Measurements from ENCODE around the gene TRA2A.

The TRA2A gene

GRCh38 chr7:23476286-23477156 lies 55.3 kb downstream of the TRA2A start:
- Histone ChIP-seq H3K4me1 (ENCODE audit: control insufficient read depth in 2 of 2, insufficient read depth in 2 of 2, low read length in 2 of 2) (peaks cover 4 to 11% of the 10 kb centered on the region in 2 donors), H3K27ac (ENCODE audit: low read depth in 2 of 2, low read length in 2 of 2) (no peak overlapping the region), H3K36me3 (ENCODE audit: control insufficient read depth in 2 of 2, insufficient read depth in 2 of 2, low read length in 2 of 2) (no peaks in the 10 kb centered on the region), H3K9me3 (ENCODE audit: control insufficient read depth in 2 of 2, low read length in 2 of 2) (no peaks in the 10 kb centered on the region), H3K9ac (ENCODE audit: low read depth in 1 of 2, low read length in 2 of 2) (no peak overlapping the region), H3K4me3 (ENCODE audit: low read length in 2 of 2) (no peak overlapping the region), H3K27me3 (ENCODE audit: control insufficient read depth in 2 of 2, insufficient read depth in 2 of 2, low read length in 2 of 2) (peaks cover 49 to 79% of the 10 kb centered on the region in 2 donors)

- H3K9me3 ChIP-seq (ENCODE audit: control insufficient read depth in 2 of 2, low read length in 2 of 2): no peaks in the 10 kb centered on the region
- H3K4me3 ChIP-seq (ENCODE audit: low read length in 2 of 2): no peak overlapping the region
- peaks cover 8 to 14% of the 10 kb centered on the region in 2 donors for H3K4me1 ChIP-seq (ENCODE audit: control insufficient read depth in 2 of 2, insufficient read depth in 2 of 2, low read length in 2 of 2)
- H3K27me3 ChIP-seq (ENCODE audit: control insufficient read depth in 2 of 2, insufficient read depth in 2 of 2, low read length in 2 of 2): peaks cover 54 to 83% of the 10 kb centered on the region in 2 donors
- H3K36me3 ChIP-seq (ENCODE audit: control insufficient read depth in 2 of 2, insufficient read depth in 2 of 2, low read length in 2 of 2): no peaks in the 10 kb centered on the region
- no peak overlapping the region for H3K27ac ChIP-seq (ENCODE audit: low read depth in 2 of 2, low read length in 2 of 2)
- H3K9ac ChIP-seq (ENCODE audit: low read depth in 1 of 2, low read length in 2 of 2): no peak overlapping the region
These were observed 56.3 kb downstream of the TRA2A start for GRCh38 chr7:23475576-23475839.

- peak overlapping the region in 1 of 2 donors; percentile 58 for H3K4me3 ChIP-seq (ENCODE audit: low read length in 2 of 2)
- peaks cover 11 to 19% of the 10 kb centered on the region in 2 donors for H3K4me1 ChIP-seq (ENCODE audit: control insufficient read depth in 2 of 2, insufficient read depth in 2 of 2, low read length in 2 of 2)
- no peaks in the 10 kb centered on the region for H3K9me3 ChIP-seq (ENCODE audit: control insufficient read depth in 2 of 2, low read length in 2 of 2)
- no peaks in the 10 kb centered on the region for H3K36me3 ChIP-seq (ENCODE audit: control insufficient read depth in 2 of 2, insufficient read depth in 2 of 2, low read length in 2 of 2)
- peaks cover 59 to 88% of the 10 kb centered on the region in 2 donors for H3K27me3 ChIP-seq (ENCODE audit: control insufficient read depth in 2 of 2, insufficient read depth in 2 of 2, low read length in 2 of 2)
- H3K27ac ChIP-seq (ENCODE audit: low read depth in 2 of 2, low read length in 2 of 2): no peak overlapping the region
- no peak overlapping the region for H3K9ac ChIP-seq (ENCODE audit: low read depth in 1 of 2, low read length in 2 of 2)
These were observed 56.8 kb downstream of the TRA2A start for GRCh38 chr7:23474829-23475575.

GRCh38 chr7:23474094-23474828 lies 57.5 kb downstream of the TRA2A start:
- H3K36me3 ChIP-seq (ENCODE audit: control insufficient read depth in 2 of 2, insufficient read depth in 2 of 2, low read length in 2 of 2): no peaks in the 10 kb centered on the region
- H3K9ac ChIP-seq (ENCODE audit: low read depth in 1 of 2, low read length in 2 of 2): no peak overlapping the region
- no peaks in the 10 kb centered on the region for H3K9me3 ChIP-seq (ENCODE audit: control insufficient read depth in 2 of 2, low read length in 2 of 2)
- peak overlapping the region; percentile 44 to 60 for H3K4me3 ChIP-seq (ENCODE audit: low read length in 2 of 2)
- H3K4me1 ChIP-seq (ENCODE audit: control insufficient read depth in 2 of 2, insufficient read depth in 2 of 2, low read length in 2 of 2): peaks cover 17 to 19% of the 10 kb centered on the region in 2 donors
- peaks cover 59 to 91% of the 10 kb centered on the region in 2 donors for H3K27me3 ChIP-seq (ENCODE audit: control insufficient read depth in 2 of 2, insufficient read depth in 2 of 2, low read length in 2 of 2)
- H3K27ac ChIP-seq (ENCODE audit: low read depth in 2 of 2, low read length in 2 of 2): no peak overlapping the region

GRCh38 chr7:23473844-23474093 lies 58.0 kb downstream of the TRA2A start:
- H3K27me3 ChIP-seq (ENCODE audit: control insufficient read depth in 2 of 2, insufficient read depth in 2 of 2, low read length in 2 of 2): peaks cover 63 to 92% of the 10 kb centered on the region in 2 donors
- H3K4me3 ChIP-seq (ENCODE audit: low read length in 2 of 2): peak overlapping the region; percentile 44 to 60
- H3K9me3 ChIP-seq (ENCODE audit: control insufficient read depth in 2 of 2, low read length in 2 of 2): no peaks in the 10 kb centered on the region
- peaks cover 22% of the 10 kb centered on the region in 2 donors for H3K4me1 ChIP-seq (ENCODE audit: control insufficient read depth in 2 of 2, insufficient read depth in 2 of 2, low read length in 2 of 2)
- H3K27ac ChIP-seq (ENCODE audit: low read depth in 2 of 2, low read length in 2 of 2): no peak overlapping the region
- no peak overlapping the region for H3K9ac ChIP-seq (ENCODE audit: low read depth in 1 of 2, low read length in 2 of 2)
- no peaks in the 10 kb centered on the region for H3K36me3 ChIP-seq (ENCODE audit: control insufficient read depth in 2 of 2, insufficient read depth in 2 of 2, low read length in 2 of 2)

GRCh38 chr7:23472956-23473843 lies 58.6 kb downstream of the TRA2A start:
- Histone ChIP-seq H3K36me3 (ENCODE audit: control insufficient read depth in 2 of 2, insufficient read depth in 2 of 2, low read length in 2 of 2) (no peaks in the 10 kb centered on the region), H3K27ac (ENCODE audit: low read depth in 2 of 2, low read length in 2 of 2) (no peak overlapping the region), H3K9me3 (ENCODE audit: control insufficient read depth in 2 of 2, low read length in 2 of 2) (no peaks in the 10 kb centered on the region), H3K27me3 (ENCODE audit: control insufficient read depth in 2 of 2, insufficient read depth in 2 of 2, low read length in 2 of 2) (peaks cover 66 to 92% of the 10 kb centered on the region in 2 donors), H3K4me1 (ENCODE audit: control insufficient read depth in 2 of 2, insufficient read depth in 2 of 2, low read length in 2 of 2) (peaks cover 23 to 24% of the 10 kb centered on the region in 2 donors), H3K9ac (ENCODE audit: low read depth in 1 of 2, low read length in 2 of 2) (no peak overlapping the region), H3K4me3 (ENCODE audit: low read length in 2 of 2) (no peak overlapping the region)

GRCh38 chr7:23472556-23472955 lies 59.2 kb downstream of the TRA2A start:
- Histone ChIP-seq H3K9ac (ENCODE audit: low read depth in 1 of 2, low read length in 2 of 2) (no peak overlapping the region), H3K4me1 (ENCODE audit: control insufficient read depth in 2 of 2, insufficient read depth in 2 of 2, low read length in 2 of 2) (peaks cover 28% of the 10 kb centered on the region in 2 donors), H3K27ac (ENCODE audit: low read depth in 2 of 2, low read length in 2 of 2) (no peak overlapping the region), H3K36me3 (ENCODE audit: control insufficient read depth in 2 of 2, insufficient read depth in 2 of 2, low read length in 2 of 2) (no peaks in the 10 kb centered on the region), H3K4me3 (ENCODE audit: low read length in 2 of 2) (no peak overlapping the region), H3K27me3 (ENCODE audit: control insufficient read depth in 2 of 2, insufficient read depth in 2 of 2, low read length in 2 of 2) (peaks cover 68 to 94% of the 10 kb centered on the region in 2 donors), H3K9me3 (ENCODE audit: control insufficient read depth in 2 of 2, low read length in 2 of 2) (no peaks in the 10 kb centered on the region)

- Histone ChIP-seq H3K9me3 (ENCODE audit: control insufficient read depth in 2 of 2, low read length in 2 of 2) (no peaks in the 10 kb centered on the region), H3K9ac (ENCODE audit: low read depth in 1 of 2, low read length in 2 of 2) (no peak overlapping the region), H3K4me1 (ENCODE audit: control insufficient read depth in 2 of 2, insufficient read depth in 2 of 2, low read length in 2 of 2) (peaks cover 28% of the 10 kb centered on the region in 2 donors), H3K4me3 (ENCODE audit: low read length in 2 of 2) (no peak overlapping the region), H3K27me3 (ENCODE audit: control insufficient read depth in 2 of 2, insufficient read depth in 2 of 2, low read length in 2 of 2) (peaks cover 69 to 95% of the 10 kb centered on the region in 2 donors), H3K27ac (ENCODE audit: low read depth in 2 of 2, low read length in 2 of 2) (no peak overlapping the region), H3K36me3 (ENCODE audit: control insufficient read depth in 2 of 2, insufficient read depth in 2 of 2, low read length in 2 of 2) (no peaks in the 10 kb centered on the region)
These were observed 59.7 kb downstream of the TRA2A start for GRCh38 chr7:23472046-23472445.

GRCh38 chr7:23471106-23471859 lies 60.5 kb downstream of the TRA2A start:
- H3K4me3 ChIP-seq (ENCODE audit: low read length in 2 of 2): peak overlapping the region in 1 of 2 donors; percentile 20
- H3K36me3 ChIP-seq (ENCODE audit: control insufficient read depth in 2 of 2, insufficient read depth in 2 of 2, low read length in 2 of 2): no peaks in the 10 kb centered on the region
- H3K9me3 ChIP-seq (ENCODE audit: control insufficient read depth in 2 of 2, low read length in 2 of 2): no peaks in the 10 kb centered on the region
- H3K27ac ChIP-seq (ENCODE audit: low read depth in 2 of 2, low read length in 2 of 2): no peak overlapping the region
- no peak overlapping the region for H3K9ac ChIP-seq (ENCODE audit: low read depth in 1 of 2, low read length in 2 of 2)
- peaks cover 28% of the 10 kb centered on the region in 2 donors for H3K4me1 ChIP-seq (ENCODE audit: control insufficient read depth in 2 of 2, insufficient read depth in 2 of 2, low read length in 2 of 2)
- H3K27me3 ChIP-seq (ENCODE audit: control insufficient read depth in 2 of 2, insufficient read depth in 2 of 2, low read length in 2 of 2): peaks cover 75 to 93% of the 10 kb centered on the region in 2 donors
